Middle frontal gyrus (tissue), 1 donor: ENCODE data around the gene SEC16B.
A peak's percentile ranks its signal among the peaks of the same experiment; 100 is the strongest.
"Not testable (repeated sequence)": the region's sequence is repeated elsewhere in the genome, so short reads cannot be mapped to it uniquely, and the experiment has no call there.

Source experiments
- DNase-seq: peaks from one replicate; pipeline ENCODE4 v3.0.0-alpha.2; 2015; ENCODE audit warnings: low spot score; ENCODE audit errors: extremely low spot score

The SEC16B gene

GRCh38 chr1:177969825-177970371 is at the start of gene SEC16B:
Gene SEC16B, minus strand, starts transcription at chr1:177970058. Its CDS starts 2,077 bp downstream, at chr1:177967981.
- no peak for DNase-seq

GRCh38 chr1:178019622-178020021 is 49.8 kb upstream of the SEC16B start:
- no peak for DNase-seq

- DNase-seq, result no peak
These were observed 49.4 kb upstream of the SEC16B start for GRCh38 chr1:178019208-178019607.

- DNase-seq, result no peak
These were observed 47.7 kb upstream of the SEC16B start for GRCh38 chr1:178017517-178017916.

GRCh38 chr1:178011864-178012503 is 42.1 kb upstream of the SEC16B start:
- DNase-seq, result no peak

GRCh38 chr1:178011465-178011828 is 41.6 kb upstream of the SEC16B start:
- no peak for DNase-seq

GRCh38 chr1:178010674-178011464 is 41.0 kb upstream of the SEC16B start:
- DNase-seq, result no peak

- DNase-seq, result no peak
These were observed 36.2 kb upstream of the SEC16B start for GRCh38 chr1:178006043-178006442.

GRCh38 chr1:178005450-178005849 is 35.6 kb upstream of the SEC16B start:
- DNase-seq, result no peak

GRCh38 chr1:178004926-178005391 is 35.1 kb upstream of the SEC16B start:
- no peak for DNase-seq

GRCh38 chr1:177998696-177999631 is 29.1 kb upstream of the SEC16B start:
- DNase-seq, result no peak

GRCh38 chr1:177996957-177997356 is 27.1 kb upstream of the SEC16B start:
- DNase-seq, result no peak

GRCh38 chr1:177995369-177995768 is 25.5 kb upstream of the SEC16B start:
- no peak for DNase-seq

- not testable (repeated sequence) for DNase-seq
These were observed 16.4 kb upstream of the SEC16B start for GRCh38 chr1:177986281-177986680.

GRCh38 chr1:177984761-177985160 is 14.9 kb upstream of the SEC16B start:
- DNase-seq, result no peak

- peak; percentile 27 for DNase-seq
These were observed 14.3 kb upstream of the SEC16B start for GRCh38 chr1:177984136-177984525.

- DNase-seq, result no peak
These were observed 13.8 kb upstream of the SEC16B start for GRCh38 chr1:177983482-177984135.

- no peak for DNase-seq
These were observed 13.2 kb upstream of the SEC16B start for GRCh38 chr1:177983077-177983476.

- no peak for DNase-seq
These were observed 11.3 kb upstream of the SEC16B start for GRCh38 chr1:177981200-177981599.

- no peak for DNase-seq
These were observed 9.4 kb upstream of the SEC16B start for GRCh38 chr1:177979272-177979671.

- no peak for DNase-seq
These were observed 8.7 kb upstream of the SEC16B start for GRCh38 chr1:177978530-177978929.
